ENCODE data around the gene TBX15. TPM values are rescaled to one million over a fixed set of nuclear protein-coding genes. Genes with fewer than 3 reads are reported as not detected.
A peak's percentile ranks its signal among the peaks of the same experiment; 100 is the strongest.

The TBX15 gene
- total and polyA plus RNA-seq, 2 experiments from 2014 or later: 38.7 to 41.7 TPM

DNA sequence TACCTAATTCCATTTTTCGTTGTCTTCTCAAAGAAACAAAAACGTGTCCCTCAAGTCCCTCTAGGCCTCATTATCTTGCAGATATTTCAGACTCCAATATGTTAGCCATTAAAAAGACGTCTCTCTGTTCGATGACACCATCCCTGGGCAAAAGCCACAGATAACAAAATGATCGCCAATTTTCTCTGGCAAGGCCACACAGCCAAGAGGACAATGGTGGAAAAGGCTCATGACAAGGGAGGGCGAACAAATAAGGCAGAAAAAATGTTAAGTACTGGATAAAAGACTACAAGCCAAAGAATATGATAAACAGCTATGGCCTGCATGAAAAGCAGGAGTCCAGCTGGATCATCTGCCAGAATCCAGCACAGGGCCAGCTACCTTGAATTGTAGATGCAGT is 82.9 kb downstream of the TBX15 start:
- H3K27ac ChIP-seq: no peak overlapping the region
- peaks cover 20% of the 10 kb centered on the region for H3K4me1 ChIP-seq (ENCODE audit: insufficient read depth)
- no peak overlapping the region for H2AFZ ChIP-seq
- H4K20me1 ChIP-seq (ENCODE audit: insufficient read depth): no peaks in the 10 kb centered on the region
- peak; percentile 10 for DNase-seq
- no peak overlapping the region for H3K4me3 ChIP-seq
- H3K9me2 ChIP-seq (ENCODE audit: insufficient read depth): no peaks in the 10 kb centered on the region; the same call in 1 of the 2 replicates
- no peak overlapping the region for H3K9ac ChIP-seq
- peaks cover 11% of the 10 kb centered on the region; the same call in 1 of the 2 replicates for H3K79me2 ChIP-seq (ENCODE audit: insufficient read depth)
- WGBS, 2 experiments (ENCODE audit: low coverage in 1 of 2, low lambda C conversion rate in 2 of 2, missing lambda C conversion rate in 2 of 2): 30% methylated on average over 6 of the region's 6 CpGs
- no peak for TF ChIP-seq EZH2phosphoT487 (IDR thresholded peaks at IDR 0.05; ENCODE audit: insufficient read depth, low read depth)
- TF ChIP-seq EZH2 (IDR thresholded peaks at IDR 0.05; ENCODE audit: insufficient read depth, poor library complexity, severe bottlenecking): no peak
- H3K27me3 ChIP-seq (replicated peaks; ENCODE audit: insufficient read depth): no peaks in the 10 kb centered on the region
- in situ Hi-C loops (cut with MboI): no loop called here
- H3K4me2 ChIP-seq (ENCODE audit: unreplicated experiment): no peak overlapping the region
- peaks cover 57% of the 10 kb centered on the region for H3K36me3 ChIP-seq (ENCODE audit: low read depth)
- H3K9me3 ChIP-seq (ENCODE audit: low read depth): no peaks in the 10 kb centered on the region
- peaks cover 41% of the 10 kb centered on the region for H3F3A ChIP-seq (ENCODE audit: insufficient read depth)

DNA sequence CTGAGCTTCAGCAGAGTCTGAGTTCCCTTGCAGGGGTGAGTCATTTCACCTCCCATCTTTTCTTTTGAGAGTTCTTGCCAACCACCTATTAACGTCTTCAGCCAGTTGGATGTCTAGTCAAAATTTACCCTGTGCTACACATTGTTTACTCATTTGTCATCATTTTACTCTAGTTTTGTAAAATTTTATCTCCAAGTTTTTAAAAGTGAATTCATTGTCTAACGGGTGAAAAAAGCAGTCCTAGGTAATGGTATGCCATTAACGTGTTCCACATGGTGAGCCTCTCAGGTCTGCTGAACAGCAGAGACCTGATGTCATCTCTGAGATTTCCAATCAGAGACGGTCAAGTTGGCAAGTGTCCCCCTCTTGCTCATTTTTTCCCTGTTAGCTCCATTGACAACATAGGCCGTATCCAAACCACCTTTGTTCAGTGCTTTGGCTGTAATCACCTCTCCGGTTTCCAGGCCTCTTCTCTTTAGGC is 85.4 kb downstream of the TBX15 start:
- no peaks in the 10 kb centered on the region for H3K79me2 ChIP-seq (ENCODE audit: insufficient read depth)
- in situ Hi-C loops (cut with MboI): no loop called here
- H4K20me1 ChIP-seq (ENCODE audit: insufficient read depth): no peaks in the 10 kb centered on the region
- peak; percentile 83 for DNase-seq
- WGBS, 2 experiments (ENCODE audit: low coverage in 1 of 2, low lambda C conversion rate in 2 of 2, missing lambda C conversion rate in 2 of 2): 3 to 6% methylated on average over 6 of the region's 6 CpGs
- no peak overlapping the region for H2AFZ ChIP-seq
- H3K9ac ChIP-seq: peak overlapping the region; percentile 15; the same call in 1 of the 2 replicates
- no peak for TF ChIP-seq EZH2phosphoT487 (IDR thresholded peaks at IDR 0.05; ENCODE audit: insufficient read depth, low read depth)
- TF ChIP-seq EZH2 (IDR thresholded peaks at IDR 0.05; ENCODE audit: insufficient read depth, poor library complexity, severe bottlenecking): no peak
- H3K4me3 ChIP-seq: no peak overlapping the region
- H3K4me2 ChIP-seq (ENCODE audit: unreplicated experiment): peak overlapping the region; percentile 18
- H3K4me1 ChIP-seq (ENCODE audit: insufficient read depth): peaks cover 20% of the 10 kb centered on the region
- H3K9me3 ChIP-seq (ENCODE audit: low read depth): no peaks in the 10 kb centered on the region
- peak overlapping the region; percentile 70 for H3K27ac ChIP-seq
- peaks cover 61% of the 10 kb centered on the region for H3K36me3 ChIP-seq (ENCODE audit: low read depth)
- H3K27me3 ChIP-seq (replicated peaks; ENCODE audit: insufficient read depth): no peaks in the 10 kb centered on the region
- H3F3A ChIP-seq (ENCODE audit: insufficient read depth): peaks cover 41% of the 10 kb centered on the region
- H3K9me2 ChIP-seq (ENCODE audit: insufficient read depth): no peaks in the 10 kb centered on the region; the same call in 1 of the 2 replicates

DNA sequence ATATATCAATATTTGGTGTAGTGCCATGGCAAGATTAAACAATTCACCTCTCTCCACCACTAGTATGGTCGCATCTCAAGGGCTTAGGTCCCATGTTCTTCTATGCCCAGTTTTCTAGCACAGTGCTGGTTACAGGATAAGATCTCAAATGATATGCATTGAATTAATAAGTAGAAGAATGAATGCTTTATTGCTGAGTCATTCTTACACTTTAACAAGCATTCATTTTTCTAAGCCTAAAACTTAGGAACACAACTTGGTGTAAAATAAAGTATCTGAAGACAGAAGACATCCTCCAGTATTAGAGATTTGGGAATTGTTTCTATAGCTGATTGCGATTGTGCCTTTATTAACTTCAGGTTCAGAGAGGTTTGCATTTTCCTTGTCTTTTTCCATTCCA is 85.8 kb downstream of the TBX15 start:
- Histone ChIP-seq H3K9ac (no peak overlapping the region), H3K4me2 (ENCODE audit: unreplicated experiment) (peak overlapping the region; percentile 27), H4K20me1 (ENCODE audit: insufficient read depth) (no peaks in the 10 kb centered on the region), H3K4me3 (no peak overlapping the region), H3K4me1 (ENCODE audit: insufficient read depth) (peaks cover 20% of the 10 kb centered on the region), H3K9me2 (ENCODE audit: insufficient read depth) (no peaks in the 10 kb centered on the region; the same call in 1 of the 2 replicates), H3F3A (ENCODE audit: insufficient read depth) (peaks cover 41% of the 10 kb centered on the region), H2AFZ (no peak overlapping the region), H3K9me3 (ENCODE audit: low read depth) (no peaks in the 10 kb centered on the region), H3K27me3 (replicated peaks; ENCODE audit: insufficient read depth) (no peaks in the 10 kb centered on the region), H3K36me3 (ENCODE audit: low read depth) (peaks cover 61% of the 10 kb centered on the region), H3K79me2 (ENCODE audit: insufficient read depth) (no peaks in the 10 kb centered on the region), H3K27ac (peak overlapping the region; percentile 70)
- no peak for DNase-seq
- no peak for TF ChIP-seq EZH2 (IDR thresholded peaks at IDR 0.05; ENCODE audit: insufficient read depth, poor library complexity, severe bottlenecking)
- TF ChIP-seq EZH2phosphoT487 (IDR thresholded peaks at IDR 0.05; ENCODE audit: insufficient read depth, low read depth): no peak
- in situ Hi-C loops (cut with MboI): no loop called here
- WGBS, 2 experiments (ENCODE audit: low coverage in 1 of 2, low lambda C conversion rate in 2 of 2, missing lambda C conversion rate in 2 of 2): 92 to 98% methylated on average over 2 of the region's 2 CpGs

DNA sequence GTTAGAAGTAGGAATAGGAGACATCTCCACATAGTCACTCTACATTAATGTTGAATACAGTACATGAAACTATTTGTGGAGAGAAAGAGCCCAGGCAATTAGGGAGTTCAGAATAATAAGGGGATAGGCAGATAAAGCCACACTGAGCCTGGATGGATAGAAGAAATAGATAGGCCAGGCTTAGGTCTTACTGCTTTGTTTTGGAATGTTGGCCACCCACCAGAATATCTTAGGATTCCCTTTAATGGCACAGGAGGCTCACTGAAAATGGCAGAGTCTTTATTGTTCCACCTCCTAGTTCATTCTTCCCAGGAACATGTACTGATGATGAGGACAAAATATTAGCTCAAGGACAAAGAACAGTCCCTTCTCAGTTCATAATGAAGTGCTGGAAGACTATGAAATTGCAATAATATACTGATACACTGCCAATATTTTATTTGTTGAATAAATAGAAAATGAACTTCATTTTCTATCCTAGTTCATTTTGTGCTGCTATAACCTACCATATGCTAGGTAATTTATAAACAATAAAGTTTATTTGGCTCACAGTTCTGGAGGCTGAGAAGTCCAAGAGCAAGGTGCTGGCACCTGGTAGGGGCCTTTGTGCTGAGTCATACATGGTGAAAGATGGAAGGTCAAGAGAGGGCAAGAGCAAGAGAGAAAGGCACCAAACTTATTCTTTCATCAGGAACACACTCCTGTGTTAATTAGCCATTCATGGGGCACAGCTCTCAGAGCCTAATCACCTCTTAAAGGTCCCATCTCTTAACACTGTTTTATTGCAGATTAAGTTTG is 87.3 kb downstream of the TBX15 start:
- H3K9ac ChIP-seq: no peak overlapping the region

More for the DNA sequence above, 87.3 kb downstream of the TBX15 start:
- peak; percentile 32 for DNase-seq
- Histone ChIP-seq H3K4me2 (ENCODE audit: unreplicated experiment) (no peak overlapping the region), H3K4me3 (no peak overlapping the region), H3F3A (ENCODE audit: insufficient read depth) (peaks cover 45% of the 10 kb centered on the region), H3K4me1 (ENCODE audit: insufficient read depth) (peaks cover 20% of the 10 kb centered on the region), H3K27me3 (replicated peaks; ENCODE audit: insufficient read depth) (no peaks in the 10 kb centered on the region), H3K36me3 (ENCODE audit: low read depth) (peaks cover 63% of the 10 kb centered on the region), H3K9me2 (ENCODE audit: insufficient read depth) (no peaks in the 10 kb centered on the region; the same call in 1 of the 2 replicates), H3K9me3 (ENCODE audit: low read depth) (no peaks in the 10 kb centered on the region), H4K20me1 (ENCODE audit: insufficient read depth) (no peaks in the 10 kb centered on the region), H3K27ac (no peak overlapping the region), H3K79me2 (ENCODE audit: insufficient read depth) (no peaks in the 10 kb centered on the region), H2AFZ (no peak overlapping the region)
- TF ChIP-seq EZH2 (IDR thresholded peaks at IDR 0.05; ENCODE audit: insufficient read depth, poor library complexity, severe bottlenecking) (no peak), EZH2phosphoT487 (IDR thresholded peaks at IDR 0.05; ENCODE audit: insufficient read depth, low read depth) (no peak)
- in situ Hi-C loops (cut with MboI): no loop called here

All from GM23248 (cell line).